Uterus (tissue), 4 donors: Measurements from ENCODE around the gene SHKBP1. TPM values are rescaled to one million over a fixed set of nuclear protein-coding genes. Genes with fewer than 3 reads are reported as not detected.

ENCODE experiments used
- DNase-seq, 2 donors: peaks; one replicate each; pipeline ENCODE4 v3.0.0-alpha.2; 2019 to 2020
- H3K27ac ChIP-seq, 2 donors: fragments of 200-600 bp; sonication (generic); 1 replicate in 1 of 2; 2 replicates in 1 of 2; pipeline ENCODE4 v1.5.1; 2016 to 2018
- H3K27me3 ChIP-seq, 2 donors: fragments of 200-600 bp; sonication (generic); one replicate each; pipeline ENCODE4 v1.5.1; 2018 to 2019; ENCODE audit warnings: control low read depth in 1 of 2
- H3K36me3 ChIP-seq, 2 donors: fragments of 200-600 bp; sonication (generic); one replicate each; pipeline ENCODE4 v1.5.1; 2019; ENCODE audit warnings: control low read depth in 1 of 2
- H3K4me1 ChIP-seq, 2 donors: fragments of 200-600 bp; sonication (generic); one replicate each; pipeline ENCODE4 v1.5.1; 2018 to 2019; ENCODE audit warnings: control low read depth in 1 of 2
- H3K4me3 ChIP-seq, 2 donors: fragments of 200-600 bp; sonication (generic); 1 replicate in 1 of 2; 2 replicates in 1 of 2; pipeline ENCODE4 v1.5.1; 2018 to 2019; ENCODE audit warnings: mild to moderate bottlenecking in 1 of 2
- H3K9me3 ChIP-seq, 2 donors: fragments of 200-600 bp; sonication (generic); one replicate each; pipeline ENCODE4 v1.5.1; 2019; ENCODE audit warnings: control low read depth in 1 of 2
- CTCF ChIP-seq, 4 experiments: fragments of 200-600 bp in 2 of 4; fragments of 450-650 bp in 2 of 4; sonication (generic) in 2 of 4; IDR thresholded peaks; one replicate each; pipeline ENCODE4 v1.5.1; 2016 to 2019; ENCODE audit warnings: antibody characterized with exemption in 4 of 4, mild to moderate bottlenecking in 2 of 4, moderate library complexity in 1 of 4
- POLR2A ChIP-seq, 2 donors: fragments of 450-650 bp; IDR thresholded peaks; one replicate each; pipeline ENCODE4 v1.6.1; 2016; ENCODE audit warnings: antibody characterized with exemption in 2 of 2, mild to moderate bottlenecking in 1 of 2, moderate library complexity in 1 of 2
- intact Hi-C: fragments of 100-400 bp; cut with DNase I; formaldehyde crosslinking; loops from one replicate; pipeline ENCODE4 v1.15.1; 2023; ENCODE audit warnings: low total_unique reads
- total RNA-seq, 4 donors: library from RNA; depleted of rRNA in 3 of 4; stranded (reverse); fragments of >200 nt in 3 of 4; gene quantifications; one replicate each; pipeline versions ENCODE4 v1.1.0 to v1.2.4, GENCODE V29; 2014 to 2023
- donor health status: DM: yes; HTN: yes; CAD: no.

The SHKBP1 gene
- total RNA-seq, 4 donors from 2014 or later, result 15.1 to 57.4 (median 21.9) TPM

- peaks cover 0 to 43% of the 10 kb centered on the region in 2 donors for H3K4me1 ChIP-seq
- intact Hi-C loops, result loop anchor here (10.0 kb wide), 1 partner anchor 138 kb away; the partner anchor contains the start of genes BLVRB and SPTBN4
Observed at GRCh38 chr19:40603071-40603388, 26.4 kb downstream of the SHKBP1 start.

GRCh38 chr19:40603389-40604170, 26.9 kb downstream of the SHKBP1 start:
- no peaks in the 10 kb centered on the region for H3K9me3 ChIP-seq
- H3K27ac ChIP-seq, result peak overlapping the region; percentile 91 to 97
- H3K27me3 ChIP-seq, result no peaks in the 10 kb centered on the region
- TF ChIP-seq CTCF (IDR thresholded peaks at IDR 0.05), result peak in 3 of 4 experiments; percentile 4 to 20 (median 8)
- TF ChIP-seq POLR2A (IDR thresholded peaks at IDR 0.05), result peak; percentile 74 to 89
- intact Hi-C loops, result loop anchor here (10.0 kb wide), 1 partner anchor 139 kb away; the partner anchor contains the start of genes BLVRB and SPTBN4
- no peaks in the 10 kb centered on the region for H3K36me3 ChIP-seq
- peak overlapping the region; percentile 52 to 66 for H3K4me3 ChIP-seq
- peak; percentile 99 for DNase-seq
- peaks cover 0 to 43% of the 10 kb centered on the region in 2 donors for H3K4me1 ChIP-seq

More at GRCh38 chr19:40603071-40603388, 26.4 kb downstream of the SHKBP1 start:
- H3K36me3 ChIP-seq, result no peaks in the 10 kb centered on the region
- peak overlapping the region; percentile 91 to 97 for H3K27ac ChIP-seq
- H3K27me3 ChIP-seq, result no peaks in the 10 kb centered on the region
- DNase-seq, result no peak
- H3K4me3 ChIP-seq, result peak overlapping the region; percentile 52 to 66
- no peaks in the 10 kb centered on the region for H3K9me3 ChIP-seq
- TF ChIP-seq CTCF (IDR thresholded peaks at IDR 0.05) (no peak), POLR2A (IDR thresholded peaks at IDR 0.05) (no peak)

GRCh38 chr19:40604171-40604646, 27.5 kb downstream of the SHKBP1 start:
- Histone ChIP-seq H3K27ac (peak overlapping the region; percentile 91 to 97), H3K36me3 (no peaks in the 10 kb centered on the region), H3K27me3 (no peaks in the 10 kb centered on the region), H3K4me3 (peak overlapping the region; percentile 52 to 66), H3K4me1 (peaks cover 0 to 43% of the 10 kb centered on the region in 2 donors), H3K9me3 (no peaks in the 10 kb centered on the region)
- no peak for DNase-seq
- intact Hi-C loops, result loop anchor here (10.0 kb wide), 1 partner anchor 139 kb away; the partner anchor contains the start of genes BLVRB and SPTBN4
- TF ChIP-seq CTCF (IDR thresholded peaks at IDR 0.05) (peak in 1 of 4 experiments; percentile 3), POLR2A (IDR thresholded peaks at IDR 0.05) (no peak)

- H3K4me3 ChIP-seq, result peak overlapping the region; percentile 5 to 26
- DNase-seq, result peak in 1 of 2 donors; percentile 59
- no peaks in the 10 kb centered on the region for H3K9me3 ChIP-seq
- peaks cover 0 to 38% of the 10 kb centered on the region in 2 donors for H3K4me1 ChIP-seq
- no peaks in the 10 kb centered on the region for H3K27me3 ChIP-seq
- no peaks in the 10 kb centered on the region for H3K36me3 ChIP-seq
- intact Hi-C loops, result loop anchor here (10.0 kb wide), 1 partner anchor 140 kb away; the partner anchor contains the start of genes BLVRB and SPTBN4
- peak overlapping the region; percentile 91 to 97 for H3K27ac ChIP-seq
- TF ChIP-seq CTCF (IDR thresholded peaks at IDR 0.05) (no peak), POLR2A (IDR thresholded peaks at IDR 0.05) (no peak)
Observed at GRCh38 chr19:40604647-40605215, 28.1 kb downstream of the SHKBP1 start.
